ENCODE results near the gene MRTO4.
A peak's percentile ranks its signal among the peaks of the same experiment; 100 is the strongest.

MRTO4 gene

DNA sequence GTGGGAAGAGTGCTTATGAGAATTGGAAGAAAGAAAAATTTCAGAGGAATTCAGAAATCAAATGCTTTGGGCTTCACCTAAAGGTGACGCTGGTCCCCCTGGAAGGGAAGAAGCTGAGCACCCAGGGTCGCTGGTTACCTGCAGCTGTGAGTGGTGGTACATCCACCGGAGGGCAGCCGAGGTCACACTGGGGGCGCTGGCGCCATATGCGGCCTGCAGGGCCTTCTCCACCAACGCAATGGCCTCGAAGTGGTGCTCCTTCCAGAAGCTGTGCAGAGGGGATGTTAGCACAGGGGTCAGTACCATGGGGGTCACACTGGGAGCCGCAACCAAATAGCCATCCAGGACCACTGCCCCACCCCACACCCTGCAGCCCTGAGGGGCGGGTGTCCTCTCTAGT lies 54.3 kb downstream of the MRTO4 start:
- H3K4me3 ChIP-seq (ENCODE audit: low read depth, low read length): no peak overlapping the region
- no peak for DNase-seq
- no peak overlapping the region for H3K27ac ChIP-seq
- H3K36me3 ChIP-seq (replicated peaks): peaks cover 41% of the 10 kb centered on the region
- in situ Hi-C loops (cut with HindIII; ENCODE audit: low pct_ligation_motif_present, low sequenced_read_pairs): no loop called here
- no peak for TF ChIP-seq CTCF (IDR thresholded peaks at IDR 0.05; ENCODE audit: low read depth, low read length, missing control alignments)
- no peaks in the 10 kb centered on the region for H3K27me3 ChIP-seq (replicated peaks)

- Histone ChIP-seq H3K36me3 (replicated peaks) (peaks cover 41% of the 10 kb centered on the region), H3K27me3 (replicated peaks) (no peaks in the 10 kb centered on the region), H3K4me3 (ENCODE audit: low read depth, low read length) (no peak overlapping the region), H3K27ac (no peak overlapping the region)
- in situ Hi-C loops (cut with HindIII; ENCODE audit: low pct_ligation_motif_present, low sequenced_read_pairs): no loop called here
- no peak for TF ChIP-seq CTCF (IDR thresholded peaks at IDR 0.05; ENCODE audit: low read depth, low read length, missing control alignments)
- no peak for DNase-seq
These were observed 55.3 kb downstream of the MRTO4 start for GRCh38 chr1:19306941-19307340.

GRCh38 chr1:19307794-19308508 lies 56.3 kb downstream of the MRTO4 start:
- in situ Hi-C loops (cut with HindIII; ENCODE audit: low pct_ligation_motif_present, low sequenced_read_pairs): no loop called here
- H3K4me3 ChIP-seq (ENCODE audit: low read depth, low read length): no peak overlapping the region
- H3K36me3 ChIP-seq (replicated peaks): peaks cover 38% of the 10 kb centered on the region
- no peak overlapping the region for H3K27ac ChIP-seq
- no peak for TF ChIP-seq CTCF (IDR thresholded peaks at IDR 0.05; ENCODE audit: low read depth, low read length, missing control alignments)
- no peak for DNase-seq
- no peaks in the 10 kb centered on the region for H3K27me3 ChIP-seq (replicated peaks)

DNA sequence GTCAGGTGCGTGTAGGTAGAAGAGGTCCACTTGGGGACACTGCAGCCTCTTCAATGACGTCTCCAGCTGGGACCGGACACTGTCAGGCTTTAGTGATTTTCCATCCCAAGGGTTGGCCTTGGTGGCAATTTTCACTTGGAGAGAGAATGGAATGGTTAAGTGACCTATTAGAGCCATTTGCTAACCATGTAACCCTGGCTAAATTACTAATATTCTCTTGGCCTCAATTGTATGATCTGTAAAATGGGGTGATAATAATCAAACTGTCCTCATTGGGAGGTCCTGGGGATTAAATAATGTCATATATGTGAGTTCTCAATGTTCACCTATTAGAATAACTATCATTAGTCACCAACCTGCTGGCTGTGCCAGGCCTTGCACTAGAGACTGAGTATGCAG lies 56.9 kb downstream of the MRTO4 start:
- H3K36me3 ChIP-seq (replicated peaks): peaks cover 32% of the 10 kb centered on the region
- H3K27me3 ChIP-seq (replicated peaks): no peaks in the 10 kb centered on the region
- no peak overlapping the region for H3K4me3 ChIP-seq (ENCODE audit: low read depth, low read length)
- DNase-seq: no peak
- no peak overlapping the region for H3K27ac ChIP-seq
- TF ChIP-seq CTCF (IDR thresholded peaks at IDR 0.05; ENCODE audit: low read depth, low read length, missing control alignments): no peak
- in situ Hi-C loops (cut with HindIII; ENCODE audit: low pct_ligation_motif_present, low sequenced_read_pairs): no loop called here

- no peak overlapping the region for H3K4me3 ChIP-seq (ENCODE audit: low read depth, low read length)
- in situ Hi-C loops (cut with HindIII; ENCODE audit: low pct_ligation_motif_present, low sequenced_read_pairs): no loop called here
- no peak for TF ChIP-seq CTCF (IDR thresholded peaks at IDR 0.05; ENCODE audit: low read depth, low read length, missing control alignments)
- peaks cover 27% of the 10 kb centered on the region for H3K36me3 ChIP-seq (replicated peaks)
- peak overlapping the region; percentile 19 for H3K27ac ChIP-seq
- DNase-seq: peak; percentile 79
- H3K27me3 ChIP-seq (replicated peaks): no peaks in the 10 kb centered on the region
These were observed 57.7 kb downstream of the MRTO4 start for GRCh38 chr1:19309123-19309813.
